Esophagus squamous epithelium (tissue), 5 donors: ENCODE data around the gene GPR26. TPM values are rescaled to one million over a fixed set of nuclear protein-coding genes. Genes with fewer than 3 reads are reported as not detected.

Source experiments
- DNase-seq: peaks from one replicate; lab custom pipeline; 2025; lab: John Stamatoyannopoulos, UW
- H3K27ac ChIP-seq, 4 donors: fragments of 200-600 bp; sonication (generic); one replicate each; pipeline ENCODE4 v1.5.1; 2016 to 2019; ENCODE audit warnings: mild to moderate bottlenecking in 1 of 4
- H3K27me3 ChIP-seq, 4 donors: fragments of 200-600 bp; sonication (generic); 1 replicate in 3 of 4; 2 replicates in 1 of 4; pipeline versions ENCODE4 v1.5.1 to v1.6.0; 2017 to 2021; ENCODE audit warnings: antibody characterized with exemption in 1 of 4
- H3K36me3 ChIP-seq, 3 donors: fragments of 200-600 bp; sonication (generic); one replicate each; pipeline ENCODE4 v1.5.1; 2016 to 2019
- H3K4me1 ChIP-seq, 3 donors: fragments of 200-600 bp; sonication (generic); one replicate each; pipeline ENCODE4 v1.5.1; 2017 to 2019
- H3K4me3 ChIP-seq, 4 donors: fragments of 200-600 bp; sonication (generic); 1 replicate in 3 of 4; 2 replicates in 1 of 4; pipeline ENCODE4 v1.5.1; 2016 to 2019; ENCODE audit warnings: mild to moderate bottlenecking in 2 of 4, moderate library complexity in 1 of 4
- H3K9me3 ChIP-seq, 3 donors: fragments of 200-600 bp; sonication (generic); one replicate each; pipeline ENCODE4 v1.5.1; 2016 to 2019
- POLR2A ChIP-seq, 4 donors: fragments of 450-650 bp; IDR thresholded peaks; one replicate each; pipeline ENCODE4 v1.6.1; 2017; ENCODE audit warnings: antibody characterized with exemption in 4 of 4, mild to moderate bottlenecking in 4 of 4, moderate library complexity in 3 of 4
- WGBS, 2 donors: methylation state at CpG; one replicate each; pipeline ENCODE4 v1.1.5; 2018; 5-methylcytosine and 5-hydroxymethylcytosine counted together
- intact Hi-C: fragments of 100-400 bp; cut with DNase I; formaldehyde crosslinking; loops from one replicate; pipeline ENCODE4 v1.15.0; 2022
- total RNA-seq, 4 donors: library from RNA; depleted of rRNA; stranded (reverse); fragments of >200 nt; gene quantifications; one replicate each; pipeline ENCODE4 v1.1.0, GENCODE V29; 2016
- TF ChIP-seq, protein P1 (sequence below), 6 experiments: fragments of 450-650 bp in 4 of 6; fragments of 200-600 bp in 2 of 6; sonication (generic) in 2 of 6; IDR thresholded peaks; one replicate each; pipeline ENCODE4 v1.5.1; 2016 to 2019; ENCODE audit warnings: antibody characterized with exemption in 6 of 6, mild to moderate bottlenecking in 4 of 6, moderate library complexity in 4 of 6
- donor health status: DM: yes; HTN: yes; CAD: no.

GPR26 gene, protein sequence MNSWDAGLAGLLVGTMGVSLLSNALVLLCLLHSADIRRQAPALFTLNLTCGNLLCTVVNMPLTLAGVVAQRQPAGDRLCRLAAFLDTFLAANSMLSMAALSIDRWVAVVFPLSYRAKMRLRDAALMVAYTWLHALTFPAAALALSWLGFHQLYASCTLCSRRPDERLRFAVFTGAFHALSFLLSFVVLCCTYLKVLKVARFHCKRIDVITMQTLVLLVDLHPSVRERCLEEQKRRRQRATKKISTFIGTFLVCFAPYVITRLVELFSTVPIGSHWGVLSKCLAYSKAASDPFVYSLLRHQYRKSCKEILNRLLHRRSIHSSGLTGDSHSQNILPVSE
- total RNA-seq, result not detected

GRCh38 chr10:123666318-123667236, at the start of gene GPR26:
TSS of gene GPR26 (plus strand) at chr10:123666355. CDS start at chr10:123666408, 53 bp downstream.
- no peaks in the 10 kb centered on the region for H3K4me1 ChIP-seq
- intact Hi-C loops, result no loop called here
- H3K36me3 ChIP-seq, result no peaks in the 10 kb centered on the region
- no peak within 1 kb of the TSS for H3K4me3 ChIP-seq
- no peaks in the 10 kb centered on the region for H3K9me3 ChIP-seq
- H3K27ac ChIP-seq, result no peak within 1 kb of the TSS
- peaks cover 0 to 86% (median 3%) of the 10 kb centered on the region in 4 donors for H3K27me3 ChIP-seq
- 83 to 84% methylated on average over 22 to 23 of the region's 101 CpGs for WGBS, 2 donors
- DNase-seq, result no peak
- TF ChIP-seq, protein P1, sequence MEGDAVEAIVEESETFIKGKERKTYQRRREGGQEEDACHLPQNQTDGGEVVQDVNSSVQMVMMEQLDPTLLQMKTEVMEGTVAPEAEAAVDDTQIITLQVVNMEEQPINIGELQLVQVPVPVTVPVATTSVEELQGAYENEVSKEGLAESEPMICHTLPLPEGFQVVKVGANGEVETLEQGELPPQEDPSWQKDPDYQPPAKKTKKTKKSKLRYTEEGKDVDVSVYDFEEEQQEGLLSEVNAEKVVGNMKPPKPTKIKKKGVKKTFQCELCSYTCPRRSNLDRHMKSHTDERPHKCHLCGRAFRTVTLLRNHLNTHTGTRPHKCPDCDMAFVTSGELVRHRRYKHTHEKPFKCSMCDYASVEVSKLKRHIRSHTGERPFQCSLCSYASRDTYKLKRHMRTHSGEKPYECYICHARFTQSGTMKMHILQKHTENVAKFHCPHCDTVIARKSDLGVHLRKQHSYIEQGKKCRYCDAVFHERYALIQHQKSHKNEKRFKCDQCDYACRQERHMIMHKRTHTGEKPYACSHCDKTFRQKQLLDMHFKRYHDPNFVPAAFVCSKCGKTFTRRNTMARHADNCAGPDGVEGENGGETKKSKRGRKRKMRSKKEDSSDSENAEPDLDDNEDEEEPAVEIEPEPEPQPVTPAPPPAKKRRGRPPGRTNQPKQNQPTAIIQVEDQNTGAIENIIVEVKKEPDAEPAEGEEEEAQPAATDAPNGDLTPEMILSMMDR (IDR thresholded peaks at IDR 0.05), result no peak
- no peak for TF ChIP-seq POLR2A (IDR thresholded peaks at IDR 0.05)

GRCh38 chr10:123618224-123618623, 47.9 kb upstream of the GPR26 start:
- Histone ChIP-seq H3K36me3 (no peaks in the 10 kb centered on the region), H3K27me3 (peaks cover 0 to 15% (median 0%) of the 10 kb centered on the region in 4 donors), H3K4me3 (no peak overlapping the region), H3K27ac (no peak overlapping the region), H3K4me1 (no peaks in the 10 kb centered on the region), H3K9me3 (no peaks in the 10 kb centered on the region)
- TF ChIP-seq, protein P1 (IDR thresholded peaks at IDR 0.05), result no peak
- no peak for TF ChIP-seq POLR2A (IDR thresholded peaks at IDR 0.05)
- no peak for DNase-seq
- intact Hi-C loops, result no loop called here

- DNase-seq, result no peak
- no peak for TF ChIP-seq POLR2A (IDR thresholded peaks at IDR 0.05)
- TF ChIP-seq, protein P1 (IDR thresholded peaks at IDR 0.05), result no peak
- Histone ChIP-seq H3K27me3 (peaks cover 0 to 15% (median 0%) of the 10 kb centered on the region in 4 donors), H3K9me3 (no peaks in the 10 kb centered on the region), H3K4me3 (no peak overlapping the region), H3K36me3 (no peaks in the 10 kb centered on the region), H3K27ac (no peak overlapping the region), H3K4me1 (no peaks in the 10 kb centered on the region)
- intact Hi-C loops, result no loop called here
- 79 to 86% methylated on average over 3 to 8 of the region's 8 CpGs for WGBS, 2 donors
These were observed 46.9 kb upstream of the GPR26 start for GRCh38 chr10:123619067-123619855.

- no peak for DNase-seq
- H3K9me3 ChIP-seq, result no peaks in the 10 kb centered on the region
- no peak overlapping the region for H3K4me3 ChIP-seq
- no peaks in the 10 kb centered on the region for H3K36me3 ChIP-seq
- H3K27me3 ChIP-seq, result peaks cover 0 to 8% (median 0%) of the 10 kb centered on the region in 4 donors
- TF ChIP-seq, protein P1 (IDR thresholded peaks at IDR 0.05), result no peak
- no peak for TF ChIP-seq POLR2A (IDR thresholded peaks at IDR 0.05)
- no peak overlapping the region for H3K27ac ChIP-seq
- 69 to 70% methylated on average over 8 to 9 of the region's 9 CpGs for WGBS, 2 donors
- intact Hi-C loops, result no loop called here
- H3K4me1 ChIP-seq, result no peaks in the 10 kb centered on the region
These were observed 45.5 kb upstream of the GPR26 start for GRCh38 chr10:123620621-123621020.
